ENCODE data around the gene SGMS1.

DNA sequence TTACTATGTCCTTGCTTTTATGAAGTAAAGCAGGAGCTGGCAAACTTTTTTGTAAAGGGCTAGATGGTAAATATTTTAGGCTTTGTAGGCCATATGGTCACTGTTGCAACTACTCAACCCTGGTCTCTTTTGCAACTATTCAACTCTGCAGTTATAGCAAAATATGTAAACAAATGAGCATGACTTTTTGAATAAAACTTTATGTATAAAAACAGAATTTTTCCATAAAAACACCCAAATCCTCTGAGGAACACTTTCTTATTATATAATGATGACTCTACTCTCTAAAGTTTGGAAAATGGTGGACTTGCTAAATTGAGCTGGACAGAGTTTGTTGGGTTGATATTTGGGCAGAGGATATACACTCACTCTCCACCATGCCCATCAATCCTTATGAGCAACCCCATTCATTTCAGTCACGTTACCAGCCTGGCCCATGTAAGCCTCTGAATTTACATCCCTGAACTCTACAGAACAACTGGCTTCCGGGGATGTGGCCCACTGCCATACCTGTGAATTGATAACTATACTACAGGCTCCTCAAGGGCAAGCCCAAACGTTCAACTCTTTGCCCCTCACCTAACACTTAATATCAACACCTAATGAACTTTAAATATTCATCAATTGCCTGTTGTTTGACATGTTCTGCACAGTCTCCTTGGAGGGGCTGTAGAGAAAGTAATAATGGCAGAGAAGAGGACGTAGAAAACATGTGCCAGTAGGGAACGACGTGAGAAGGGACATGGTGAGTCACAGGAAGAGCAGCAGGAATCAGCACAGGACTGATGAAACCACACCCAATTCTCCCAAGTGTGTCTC, 37.6 kb downstream of the SGMS1 start:
- TF ChIP-seq POLR2A (IDR thresholded peaks at IDR 0.05; ENCODE audit: low read depth, low read length) (no peak), POLR2AphosphoS5 (IDR thresholded peaks at IDR 0.05; ENCODE audit: low read depth, low read length) (no peak), SPI1 (IDR thresholded peaks at IDR 0.05; ENCODE audit: low read depth, low read length) (no peak), TAF1 (IDR thresholded peaks at IDR 0.05; ENCODE audit: low read depth, low read length) (no peak)

Measured in GM12891 (cell line).